ENCODE results near the gene HEATR5A. TPM values are rescaled to one million over a fixed set of nuclear protein-coding genes. Genes with fewer than 3 reads are reported as not detected.

The HEATR5A gene
- total and polyA plus RNA-seq, 2 of the 13 experiments (the other 11 are each of a cell fraction or from before 2014, with no cell fraction given): 36.4 to 105 TPM

- TF ChIP-seq CAMTA2 (CRISPR knock-in tag; IDR thresholded peaks at IDR 0.05; ENCODE audit: borderline replicate concordance) (no peak), ZNF441 (CRISPR knock-in tag; IDR thresholded peaks at IDR 0.05; ENCODE audit: borderline replicate concordance) (no peak), ZSCAN9 (CRISPR knock-in tag; IDR thresholded peaks at IDR 0.05; ENCODE audit: borderline replicate concordance) (0 out of 2 replicates have a peak, but pooled peaks have one; percentile 52), HOXA3 (CRISPR knock-in tag; IDR thresholded peaks at IDR 0.05) (peak; percentile 96), ISL2 (CRISPR knock-in tag; IDR thresholded peaks at IDR 0.05) (peak; percentile 98), THAP8 (CRISPR knock-in tag; IDR thresholded peaks at IDR 0.05; ENCODE audit: borderline replicate concordance) (no peak), ZNF597 (CRISPR knock-in tag; IDR thresholded peaks at IDR 0.05) (peak; percentile 56; the same call in 1 of the 2 replicates), ARNT2 (CRISPR knock-in tag; IDR thresholded peaks at IDR 0.05; ENCODE audit: low read depth) (peak; percentile 59; the same call in 1 of the 2 replicates), NFYB (CRISPR knock-in tag; IDR thresholded peaks at IDR 0.05) (peak; percentile 59), ZNF3 (CRISPR knock-in tag; IDR thresholded peaks at IDR 0.05) (no peak; the same call in 1 of the 2 replicates), HMGA1 (CRISPR knock-in tag; conservative IDR thresholded peaks at IDR 0.05) (no peak), AKNA (CRISPR knock-in tag; IDR thresholded peaks at IDR 0.05; ENCODE audit: borderline replicate concordance) (no peak), HIVEP1 (CRISPR knock-in tag; IDR thresholded peaks at IDR 0.05) (no peak)
- TF ChIP-seq, protein P1, sequence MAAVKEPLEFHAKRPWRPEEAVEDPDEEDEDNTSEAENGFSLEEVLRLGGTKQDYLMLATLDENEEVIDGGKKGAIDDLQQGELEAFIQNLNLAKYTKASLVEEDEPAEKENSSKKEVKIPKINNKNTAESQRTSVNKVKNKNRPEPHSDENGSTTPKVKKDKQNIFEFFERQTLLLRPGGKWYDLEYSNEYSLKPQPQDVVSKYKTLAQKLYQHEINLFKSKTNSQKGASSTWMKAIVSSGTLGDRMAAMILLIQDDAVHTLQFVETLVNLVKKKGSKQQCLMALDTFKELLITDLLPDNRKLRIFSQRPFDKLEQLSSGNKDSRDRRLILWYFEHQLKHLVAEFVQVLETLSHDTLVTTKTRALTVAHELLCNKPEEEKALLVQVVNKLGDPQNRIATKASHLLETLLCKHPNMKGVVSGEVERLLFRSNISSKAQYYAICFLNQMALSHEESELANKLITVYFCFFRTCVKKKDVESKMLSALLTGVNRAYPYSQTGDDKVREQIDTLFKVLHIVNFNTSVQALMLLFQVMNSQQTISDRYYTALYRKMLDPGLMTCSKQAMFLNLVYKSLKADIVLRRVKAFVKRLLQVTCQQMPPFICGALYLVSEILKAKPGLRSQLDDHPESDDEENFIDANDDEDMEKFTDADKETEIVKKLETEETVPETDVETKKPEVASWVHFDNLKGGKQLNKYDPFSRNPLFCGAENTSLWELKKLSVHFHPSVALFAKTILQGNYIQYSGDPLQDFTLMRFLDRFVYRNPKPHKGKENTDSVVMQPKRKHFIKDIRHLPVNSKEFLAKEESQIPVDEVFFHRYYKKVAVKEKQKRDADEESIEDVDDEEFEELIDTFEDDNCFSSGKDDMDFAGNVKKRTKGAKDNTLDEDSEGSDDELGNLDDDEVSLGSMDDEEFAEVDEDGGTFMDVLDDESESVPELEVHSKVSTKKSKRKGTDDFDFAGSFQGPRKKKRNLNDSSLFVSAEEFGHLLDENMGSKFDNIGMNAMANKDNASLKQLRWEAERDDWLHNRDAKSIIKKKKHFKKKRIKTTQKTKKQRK (IDR thresholded peaks at IDR 0.05; ENCODE audit: low read length): no peak
Measured at GRCh38 chr14:31261859-31262731, 158.3 kb downstream of the HEATR5A start (continued).
